ENCODE measurements around the gene CD79B. TPM values are rescaled to one million over a fixed set of nuclear protein-coding genes. Genes with fewer than 3 reads are reported as not detected.

CD79B gene
- total RNA-seq, 4 donors from 2014 or later: 8.6 to 10.9 (median 9.9) TPM

DNA sequence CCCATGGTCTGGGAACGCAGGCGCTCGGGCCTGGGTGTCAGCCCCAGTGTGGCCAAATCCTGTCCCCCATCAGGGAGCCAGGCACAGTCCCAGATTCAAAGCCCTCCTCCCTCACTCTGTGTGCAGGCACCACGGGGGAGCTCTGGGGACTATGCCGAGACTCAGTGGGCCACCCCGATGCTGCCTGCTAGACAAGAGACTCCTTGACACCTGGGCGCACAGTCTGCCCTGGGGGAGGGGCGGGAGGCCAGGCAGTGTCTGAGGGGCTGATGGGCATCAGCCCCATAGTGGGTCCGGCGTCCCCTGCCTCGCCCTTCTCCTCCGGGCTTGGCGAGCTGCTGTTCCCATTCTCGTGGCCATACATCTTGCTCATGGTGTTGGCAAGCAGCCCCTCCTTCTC, 8.5 kb upstream of the CD79B start:
- Histone ChIP-seq H3K4me1 (no peaks in the 10 kb centered on the region), H3K27ac (no peak overlapping the region), H3K27me3 (no peaks in the 10 kb centered on the region), H3K9me3 (no peaks in the 10 kb centered on the region), H3K36me3 (no peaks in the 10 kb centered on the region), H3K4me3 (no peak overlapping the region)
- no peak for DNase-seq (ENCODE audit: low spot score in 2 of 2)
- 93 to 95% methylated on average over 13 to 14 of the region's 14 CpGs for WGBS, 2 donors
- TF ChIP-seq, protein P1, sequence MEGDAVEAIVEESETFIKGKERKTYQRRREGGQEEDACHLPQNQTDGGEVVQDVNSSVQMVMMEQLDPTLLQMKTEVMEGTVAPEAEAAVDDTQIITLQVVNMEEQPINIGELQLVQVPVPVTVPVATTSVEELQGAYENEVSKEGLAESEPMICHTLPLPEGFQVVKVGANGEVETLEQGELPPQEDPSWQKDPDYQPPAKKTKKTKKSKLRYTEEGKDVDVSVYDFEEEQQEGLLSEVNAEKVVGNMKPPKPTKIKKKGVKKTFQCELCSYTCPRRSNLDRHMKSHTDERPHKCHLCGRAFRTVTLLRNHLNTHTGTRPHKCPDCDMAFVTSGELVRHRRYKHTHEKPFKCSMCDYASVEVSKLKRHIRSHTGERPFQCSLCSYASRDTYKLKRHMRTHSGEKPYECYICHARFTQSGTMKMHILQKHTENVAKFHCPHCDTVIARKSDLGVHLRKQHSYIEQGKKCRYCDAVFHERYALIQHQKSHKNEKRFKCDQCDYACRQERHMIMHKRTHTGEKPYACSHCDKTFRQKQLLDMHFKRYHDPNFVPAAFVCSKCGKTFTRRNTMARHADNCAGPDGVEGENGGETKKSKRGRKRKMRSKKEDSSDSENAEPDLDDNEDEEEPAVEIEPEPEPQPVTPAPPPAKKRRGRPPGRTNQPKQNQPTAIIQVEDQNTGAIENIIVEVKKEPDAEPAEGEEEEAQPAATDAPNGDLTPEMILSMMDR (IDR thresholded peaks at IDR 0.05): no peak
- TF ChIP-seq POLR2A (IDR thresholded peaks at IDR 0.05) (no peak), EP300 (IDR thresholded peaks at IDR 0.05) (no peak)

DNA sequence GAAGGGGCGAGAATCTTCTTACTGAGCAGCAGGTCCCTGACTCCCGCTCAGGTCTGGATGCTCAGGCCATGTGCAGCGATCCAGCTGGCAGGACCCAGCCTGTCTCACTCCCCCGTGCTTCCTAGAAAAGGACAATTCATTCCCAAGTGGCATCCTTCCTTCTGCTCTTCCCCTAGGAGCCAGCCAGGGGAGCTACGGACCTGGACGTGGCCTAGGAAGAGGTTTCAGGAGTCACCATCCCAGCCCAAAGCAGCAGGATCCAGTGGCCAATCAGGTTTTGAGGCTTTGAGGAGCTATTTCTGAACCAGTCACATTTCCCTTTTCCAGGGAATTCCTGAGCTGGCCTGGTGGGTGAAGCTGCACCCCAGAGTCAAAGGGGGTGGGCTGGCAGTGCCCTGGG, 7.8 kb upstream of the CD79B start:
- TF ChIP-seq POLR2A (IDR thresholded peaks at IDR 0.05) (no peak), EP300 (IDR thresholded peaks at IDR 0.05) (no peak)
- TF ChIP-seq, protein P1 (IDR thresholded peaks at IDR 0.05): no peak
- no peaks in the 10 kb centered on the region for H3K9me3 ChIP-seq
- no peak for DNase-seq (ENCODE audit: low spot score in 2 of 2)
- H3K36me3 ChIP-seq: no peaks in the 10 kb centered on the region
- 73 to 84% methylated on average over 4 to 6 of the region's 6 CpGs for WGBS, 2 donors
- no peak overlapping the region for H3K4me3 ChIP-seq
- H3K27ac ChIP-seq: no peak overlapping the region
- H3K27me3 ChIP-seq: no peaks in the 10 kb centered on the region
- no peaks in the 10 kb centered on the region for H3K4me1 ChIP-seq

DNA sequence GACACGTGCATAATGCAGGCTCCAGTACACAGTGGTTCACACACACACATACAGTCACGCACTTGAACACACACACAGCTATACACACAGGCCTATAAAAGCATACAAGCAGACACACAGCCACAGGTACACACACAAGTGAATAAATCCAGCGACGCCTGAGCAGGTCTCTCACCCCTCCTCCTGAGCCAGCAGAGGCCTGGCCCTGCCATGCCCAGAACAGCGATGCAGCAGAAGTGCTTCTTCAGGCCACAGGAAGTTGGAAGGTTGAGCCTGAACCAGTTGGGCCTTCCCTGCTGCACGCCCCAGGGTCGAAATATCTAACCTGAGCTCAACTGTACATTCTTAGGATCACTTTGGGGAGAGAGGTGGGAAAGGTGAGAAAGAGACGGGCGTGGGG, 7.3 kb upstream of the CD79B start:
- DNase-seq (ENCODE audit: low spot score in 2 of 2): no peak
- TF ChIP-seq EP300 (IDR thresholded peaks at IDR 0.05) (no peak), POLR2A (IDR thresholded peaks at IDR 0.05) (no peak)
- TF ChIP-seq, protein P1 (IDR thresholded peaks at IDR 0.05): no peak
- Histone ChIP-seq H3K4me3 (no peak overlapping the region), H3K36me3 (no peaks in the 10 kb centered on the region), H3K27ac (no peak overlapping the region), H3K9me3 (no peaks in the 10 kb centered on the region), H3K4me1 (no peaks in the 10 kb centered on the region), H3K27me3 (no peaks in the 10 kb centered on the region)
- 88 to 91% methylated on average over 9 of the region's 9 CpGs for WGBS, 2 donors

DNA sequence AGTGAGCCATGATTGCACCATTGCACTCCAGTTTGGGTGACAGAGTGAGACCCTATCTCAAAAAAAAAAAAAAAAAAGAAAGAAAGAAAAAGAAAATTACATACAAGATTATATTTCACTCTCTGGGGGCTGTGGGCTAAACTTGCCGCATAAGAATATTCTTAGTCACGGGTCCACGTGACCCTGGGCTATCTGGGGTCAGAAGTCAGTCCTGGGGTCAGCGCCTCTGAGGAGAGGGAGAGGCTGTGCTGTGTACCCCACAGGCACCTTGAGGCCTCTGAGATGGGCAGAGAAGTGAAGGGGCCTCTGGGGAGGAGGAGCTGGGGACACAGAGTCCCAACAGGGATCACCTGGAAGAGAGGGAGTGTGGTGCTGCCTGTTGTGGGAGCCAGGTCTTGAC, 5.8 kb upstream of the CD79B start:
- TF ChIP-seq POLR2A (IDR thresholded peaks at IDR 0.05) (no peak), EP300 (IDR thresholded peaks at IDR 0.05) (no peak)
- TF ChIP-seq, protein P1 (IDR thresholded peaks at IDR 0.05): no peak
- H3K36me3 ChIP-seq: no peaks in the 10 kb centered on the region
- no peaks in the 10 kb centered on the region for H3K4me1 ChIP-seq
- H3K27me3 ChIP-seq: no peaks in the 10 kb centered on the region
- no peaks in the 10 kb centered on the region for H3K9me3 ChIP-seq
- H3K27ac ChIP-seq: no peak overlapping the region
- H3K4me3 ChIP-seq: no peak overlapping the region
- no peak for DNase-seq (ENCODE audit: low spot score in 2 of 2)
- WGBS, 2 donors: 62 to 71% methylated on average over 4 of the region's 4 CpGs

DNA sequence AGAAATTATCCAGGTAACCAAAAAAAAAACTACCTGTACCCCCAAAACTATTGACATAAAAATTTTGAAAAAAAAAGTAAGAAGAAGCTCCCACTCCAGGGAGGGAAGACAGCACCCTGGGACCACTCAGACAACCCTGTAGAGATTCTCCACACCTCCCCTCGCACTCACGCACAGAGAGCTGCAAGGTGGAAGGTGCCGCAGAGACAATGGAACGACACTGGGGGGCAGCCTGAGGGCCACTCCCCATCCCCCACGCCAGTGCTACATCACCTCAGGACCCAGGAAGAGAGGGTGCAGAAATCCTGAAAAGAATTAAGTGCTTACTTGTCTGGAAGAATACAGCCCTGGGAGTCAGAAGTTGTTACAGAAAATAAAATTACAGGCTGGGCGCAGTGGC, 5.2 kb upstream of the CD79B start:
- WGBS, 2 donors: 72 to 86% methylated on average over 6 of the region's 6 CpGs
- no peak for DNase-seq (ENCODE audit: low spot score in 2 of 2)
- no peak for TF ChIP-seq POLR2A (IDR thresholded peaks at IDR 0.05)
- no peak for TF ChIP-seq EP300 (IDR thresholded peaks at IDR 0.05)
- no peaks in the 10 kb centered on the region for H3K9me3 ChIP-seq
- no peak overlapping the region for H3K4me3 ChIP-seq
- H3K27me3 ChIP-seq: no peaks in the 10 kb centered on the region
- peaks cover 0 to 1% (median 0%) of the 10 kb centered on the region in 4 donors for H3K4me1 ChIP-seq
- H3K27ac ChIP-seq: no peak overlapping the region
- H3K36me3 ChIP-seq: no peaks in the 10 kb centered on the region
